HepG2 (cell line): ENCODE measurements around the gene DCUN1D3.

ENCODE experiments used
- FOXA1 ChIP-seq, 2 experiments: fragments of 450-650 bp in 1 of 2; sonication (generic) in 1 of 2; formaldehyde crosslinking in 1 of 2; IDR thresholded peaks; 2 replicates each; pipeline versions ENCODE4 v1.4.0 to v1.6.1; 2016 to 2020; ENCODE audit warnings: missing genetic modification reagents in 1 of 2
- HMGXB3 ChIP-seq: sonication (generic); formaldehyde crosslinking; IDR thresholded peaks from 2 replicates; pipeline ENCODE4 v1.4.0; 2020; ENCODE audit warnings: missing genetic modification reagents, borderline replicate concordance
- POLR2A ChIP-seq, 2 experiments: IDR thresholded peaks; 2 replicates each; pipeline ENCODE4 v1.6.1; 2011; ENCODE audit warnings: low read depth in 2 of 2, low read length in 2 of 2, mild to moderate bottlenecking in 1 of 2, moderate library complexity in 1 of 2; ENCODE audit not compliant: insufficient read depth in 1 of 2
- RFX3 ChIP-seq: IDR thresholded peaks from 2 replicates; pipeline ENCODE4 v1.6.1; 2016; ENCODE audit warnings: missing biosample characterization, missing genetic modification reagents
- SRY ChIP-seq: sonication (generic); formaldehyde crosslinking; IDR thresholded peaks from 2 replicates; pipeline ENCODE4 v1.8.0; 2022; ENCODE audit warnings: mild to moderate bottlenecking, missing genetic modification reagents
- TBP ChIP-seq: sonication (generic); formaldehyde crosslinking; IDR thresholded peaks from 2 replicates; pipeline ENCODE4 v1.5.0; 2020; ENCODE audit warnings: missing genetic modification reagents
- ZNF549 ChIP-seq: sonication (generic); formaldehyde crosslinking; IDR thresholded peaks from 2 replicates; pipeline ENCODE4 v1.5.0; 2020; ENCODE audit warnings: missing genetic modification reagents

- TF ChIP-seq ZNF549 (CRISPR knock-in tag) (no peak), POLR2A (IDR thresholded peaks at IDR 0.05; ENCODE audit: insufficient read depth in 1 of 2, low read depth in 2 of 2, low read length in 2 of 2) (no peak), FOXA1 (IDR thresholded peaks at IDR 0.05) (no peak), FOXA1 (CRISPR knock-in tag; IDR thresholded peaks at IDR 0.05) (no peak), TBP (CRISPR knock-in tag) (no peak), RFX3 (no peak), HMGXB3 (CRISPR knock-in tag) (no peak), SRY (CRISPR knock-in tag) (no peak)
Measured at GRCh38 chr16:20942256-20942655, 42.1 kb upstream of the DCUN1D3 start.
